Naive thymus-derived CD4-positive, alpha-beta T cell (primary cell): Measurements from ENCODE around the gene BAG2. TPM values are rescaled to one million over a fixed set of nuclear protein-coding genes. Genes with fewer than 3 reads are reported as not detected.

ENCODE experiments used
- ATAC-seq: fragments of 150-1000 bp; cut with Tn5 transposase; 2 replicates; pipeline ENCODE4 v1.10.0; 2021; ENCODE audit warnings: mild to moderate bottlenecking, moderate library complexity
- CTCF ChIA-PET: fragments of 350-600 bp; sonication (Branson Sonifier 250); formaldehyde crosslinking; loops from one replicate; lab custom pipeline; 2021; ENCODE audit warnings: antibody characterized with exemption; lab: Charles Lee
- POLR2A ChIA-PET: fragments of 350-600 bp; sonication (Branson Sonifier 250); formaldehyde crosslinking; loops from one replicate; lab custom pipeline; 2021; ENCODE audit warnings: antibody characterized with exemption, inconsistent platforms; lab: Charles Lee
- DNase-seq, 9 donors: peaks; one replicate each; pipeline versions ENCODE4 v3.0.0 to v3.0.0-alpha.2; 2020 to 2022; ENCODE audit warnings: mixed read lengths in 1 of 9
- H3K27ac ChIP-seq: one replicate; pipeline ENCODE4 v1.7.0; 2013; ENCODE audit warnings: mild to moderate bottlenecking, low read depth, low read length, moderate library complexity
- H3K27me3 ChIP-seq, 2 donors: one replicate each; pipeline ENCODE4 v1.7.0; 2013; ENCODE audit warnings: low read length in 2 of 2, mild to moderate bottlenecking in 2 of 2, moderate library complexity in 2 of 2; ENCODE audit not compliant: control insufficient read depth in 2 of 2, insufficient read depth in 2 of 2
- H3K36me3 ChIP-seq, 3 experiments: 1 replicate in 2 of 3; 2 replicates in 1 of 3; pipeline ENCODE4 v1.7.0; 2013; ENCODE audit warnings: low read length in 3 of 3, mild to moderate bottlenecking in 3 of 3, moderate library complexity in 1 of 3; ENCODE audit not compliant: insufficient read depth in 3 of 3, control insufficient read depth in 2 of 3
- H3K4me1 ChIP-seq, 2 donors: one replicate each; pipeline ENCODE4 v1.7.0; 2013; ENCODE audit warnings: low read length in 2 of 2, mild to moderate bottlenecking in 2 of 2, moderate library complexity in 1 of 2; ENCODE audit not compliant: control insufficient read depth in 2 of 2, insufficient read depth in 2 of 2
- H3K4me3 ChIP-seq: 2 replicates; pipeline ENCODE4 v1.7.0; 2013; ENCODE audit warnings: mild to moderate bottlenecking, low read length
- H3K9me3 ChIP-seq, 3 experiments: 1 replicate in 2 of 3; 2 replicates in 1 of 3; pipeline ENCODE4 v1.7.0; 2013; ENCODE audit warnings: low read length in 3 of 3; ENCODE audit not compliant: control insufficient read depth in 2 of 3
- H3K27ac Mint-ChIP-seq, 9 donors: one replicate each; pipeline ENCODE4 v1.8.0; 2020 to 2022; ENCODE audit warnings: mixed read lengths in 9 of 9, mild to moderate bottlenecking in 8 of 9, moderate library complexity in 5 of 9, inconsistent platforms in 2 of 9
- H3K27me3 Mint-ChIP-seq, 5 donors: one replicate each; pipeline ENCODE4 v1.8.0; 2021 to 2022; ENCODE audit warnings: mixed read lengths in 5 of 5, mild to moderate bottlenecking in 1 of 5
- H3K36me3 Mint-ChIP-seq, 5 donors: one replicate each; pipeline ENCODE4 v1.8.0; 2020 to 2022; ENCODE audit warnings: mixed read lengths in 5 of 5, mild to moderate bottlenecking in 3 of 5, inconsistent platforms in 1 of 5
- H3K4me1 Mint-ChIP-seq, 7 donors: one replicate each; pipeline ENCODE4 v1.8.0; 2020 to 2022; ENCODE audit warnings: mixed read lengths in 7 of 7, mild to moderate bottlenecking in 3 of 7, inconsistent platforms in 1 of 7
- H3K4me3 Mint-ChIP-seq, 10 donors: one replicate each; pipeline ENCODE4 v1.8.0; 2020 to 2022; ENCODE audit warnings: mild to moderate bottlenecking in 10 of 10, mixed read lengths in 10 of 10, moderate library complexity in 6 of 10, inconsistent platforms in 2 of 10
- H3K9me3 Mint-ChIP-seq, 11 donors: one replicate each; pipeline ENCODE4 v1.8.0; 2020 to 2022; ENCODE audit warnings: mixed read lengths in 11 of 11, mild to moderate bottlenecking in 4 of 11, inconsistent platforms in 1 of 11, moderate library complexity in 1 of 11
- intact Hi-C, 2 donors: fragments of 100-400 bp; cut with micrococcal nuclease; formaldehyde crosslinking; loops; one replicate each; pipeline ENCODE4 v1.15.1; 2023
- polyA plus RNA-seq, 2 donors: library from polyadenylated mRNA; unstranded; fragments of 300-500 nt; fragmentation: Illumina TruSeq; gene quantifications; one replicate each; pipeline ENCODE4 v1.2.3, GENCODE V29; 2021
- total RNA-seq, 6 experiments: library from RNA in 5 of 6; stranded (reverse) in 5 of 6; gene quantifications; 1 replicate in 5 of 6; 2 replicates in 1 of 6; pipeline ENCODE4 v1.2.3 and lab custom pipeline; 2021 to 2026

BAG2 gene
- total and polyA plus RNA-seq, 7 experiments from 2014 or later, result 3.7 to 8.1 (median 5.0) TPM

- Mint-ChIP-seq H3K9me3 (peaks cover 0 to 14% (median 6%) of the 10 kb centered on the region in 11 donors), H3K4me3 (peak overlapping the region in 4 of 10 donors; percentile 60 to 74 (median 68)), H3K27me3 (peaks cover 0 to 15% (median under 1%) of the 10 kb centered on the region in 5 donors), H3K36me3 (peaks cover 7 to 22% (median 11%) of the 10 kb centered on the region in 5 donors), H3K4me1 (peaks cover 15 to 39% (median 31%) of the 10 kb centered on the region in 7 donors), H3K27ac (peak overlapping the region in 4 of 9 donors; percentile 1 to 62 (median 41))
- intact Hi-C loops, result no loop called here
- no peak overlapping the region for H3K4me3 ChIP-seq
- ChIA-PET POLR2A (no interaction called here), CTCF (interaction anchor here (0.6 kb wide), 1 partner anchor 311 kb away, joined by 3 read pairs; no protein-coding TSS in a partner anchor)
- peaks cover 0 to 21% of the 10 kb centered on the region in 2 donors for H3K4me1 ChIP-seq
- ATAC-seq (no peak), DNase-seq (no peak)
- no peak overlapping the region for H3K27ac ChIP-seq
- no peaks in the 10 kb centered on the region for H3K27me3 ChIP-seq
- H3K9me3 ChIP-seq, result no peaks in the 10 kb centered on the region
- no peaks in the 10 kb centered on the region for H3K36me3 ChIP-seq
Measured at GRCh38 chr6:57215260-57215659, 43.1 kb downstream of the BAG2 start.

GRCh38 chr6:57216235-57217101 lies 44.3 kb downstream of the BAG2 start:
- Histone ChIP-seq H3K4me3 (no peak overlapping the region), H3K27me3 (no peaks in the 10 kb centered on the region), H3K36me3 (no peaks in the 10 kb centered on the region), H3K27ac (no peak overlapping the region), H3K9me3 (no peaks in the 10 kb centered on the region), H3K4me1 (peaks cover 0 to 21% of the 10 kb centered on the region in 2 donors)
- ChIA-PET POLR2A (no interaction called here), CTCF (no interaction called here)
- H3K36me3 Mint-ChIP-seq, result peaks cover 7 to 22% (median 11%) of the 10 kb centered on the region in 5 donors
- H3K4me1 Mint-ChIP-seq, result peaks cover 18 to 46% (median 38%) of the 10 kb centered on the region in 7 donors
- H3K27me3 Mint-ChIP-seq, result peaks cover 0 to 20% (median 4%) of the 10 kb centered on the region in 5 donors
- ATAC-seq (no peak), DNase-seq (no peak)
- intact Hi-C loops, result no loop called here
- peak overlapping the region in 1 of 10 donors; percentile 8 for H3K4me3 Mint-ChIP-seq
- H3K9me3 Mint-ChIP-seq, result peaks cover 0 to 14% (median 6%) of the 10 kb centered on the region in 11 donors
- H3K27ac Mint-ChIP-seq, result no peak overlapping the region

- ATAC-seq (no peak), DNase-seq (no peak)
- Histone ChIP-seq H3K27me3 (no peaks in the 10 kb centered on the region), H3K4me1 (peaks cover 0 to 21% of the 10 kb centered on the region in 2 donors), H3K27ac (no peak overlapping the region), H3K36me3 (peaks cover 0 to 3% (median 0%) of the 10 kb centered on the region in 3 experiments), H3K4me3 (no peak overlapping the region), H3K9me3 (no peaks in the 10 kb centered on the region)
- Mint-ChIP-seq H3K4me3 (no peak overlapping the region), H3K36me3 (peaks cover 8 to 23% (median 11%) of the 10 kb centered on the region in 5 donors), H3K27ac (peak overlapping the region in 1 of 9 donors; percentile 72), H3K9me3 (peaks cover 0 to 14% (median 6%) of the 10 kb centered on the region in 11 donors), H3K27me3 (peaks cover 0 to 20% (median 4%) of the 10 kb centered on the region in 5 donors), H3K4me1 (peaks cover 20 to 46% (median 34%) of the 10 kb centered on the region in 7 donors)
- intact Hi-C loops, result no loop called here
- CTCF ChIA-PET, result no interaction called here
- POLR2A ChIA-PET, result interaction anchor here (0.6 kb wide), 1 partner anchor 37 kb away, joined by 3 read pairs; no protein-coding TSS in a partner anchor
Measured at GRCh38 chr6:57217270-57217669, 45.1 kb downstream of the BAG2 start.

DNA sequence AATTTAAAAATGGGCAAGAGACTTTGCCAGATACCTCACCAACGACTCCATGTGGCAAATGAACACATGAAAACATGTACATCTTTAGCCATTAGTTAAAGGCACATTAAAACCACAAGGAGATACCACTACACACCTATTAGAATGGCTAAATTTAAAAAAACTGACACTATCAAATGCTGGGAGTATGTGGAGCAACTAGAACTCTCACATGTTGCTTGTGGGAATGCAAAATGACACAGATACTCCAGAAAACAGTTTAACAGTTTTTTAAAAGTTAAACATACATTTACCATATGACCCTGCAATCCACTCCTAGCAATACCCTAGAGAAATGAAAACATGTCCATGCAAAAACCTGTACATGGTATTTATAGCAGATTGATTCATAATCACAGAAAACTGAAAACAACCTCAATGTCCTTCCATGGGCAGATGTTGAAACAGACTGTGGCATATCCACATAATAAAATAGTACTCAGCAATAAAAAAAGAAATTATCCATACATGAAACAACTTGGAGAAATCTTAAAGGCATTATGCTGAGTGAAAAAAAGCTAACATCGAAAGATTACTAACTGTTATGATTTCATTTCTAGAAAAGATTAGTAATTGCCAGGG lies 48.1 kb downstream of the BAG2 start:
- H3K4me1 ChIP-seq, result peaks cover 0 to 2% of the 10 kb centered on the region in 2 donors
- intact Hi-C loops, result loop anchor here (2.0 to 5.0 kb wide), 3 partner anchors 17 to 378 kb away; no protein-coding TSS in a partner anchor
- peaks cover 2 to 34% (median 17%) of the 10 kb centered on the region in 7 donors for H3K4me1 Mint-ChIP-seq
- H3K27ac Mint-ChIP-seq, result peak overlapping the region in 1 of 9 donors; percentile 43
- peaks cover 0 to 7% (median 2%) of the 10 kb centered on the region in 11 donors for H3K9me3 Mint-ChIP-seq
- peaks cover 6 to 35% (median 13%) of the 10 kb centered on the region in 5 donors for H3K27me3 Mint-ChIP-seq
- H3K4me3 ChIP-seq, result no peak overlapping the region
- H3K9me3 ChIP-seq, result no peaks in the 10 kb centered on the region
- ChIA-PET CTCF (no interaction called here), POLR2A (no interaction called here)
- H3K36me3 ChIP-seq, result peaks cover 0 to 3% (median 0%) of the 10 kb centered on the region in 3 experiments
- H3K36me3 Mint-ChIP-seq, result peaks cover 3 to 12% (median 4%) of the 10 kb centered on the region in 5 donors
- H3K27me3 ChIP-seq, result no peaks in the 10 kb centered on the region
- DNase-seq (no peak), ATAC-seq (no peak)
- peak overlapping the region in 7 of 10 donors; percentile 30 to 98 (median 73) for H3K4me3 Mint-ChIP-seq
- H3K27ac ChIP-seq, result no peak overlapping the region

GRCh38 chr6:57221191-57221935 lies 49.2 kb downstream of the BAG2 start:
- peak overlapping the region; percentile 89 to 99 (median 95) for H3K4me3 Mint-ChIP-seq
- Histone ChIP-seq H3K36me3 (peaks cover 0 to 3% (median 0%) of the 10 kb centered on the region in 3 experiments), H3K27me3 (no peaks in the 10 kb centered on the region), H3K27ac (peak overlapping the region; percentile 68), H3K4me1 (no peaks in the 10 kb centered on the region), H3K9me3 (no peaks in the 10 kb centered on the region), H3K4me3 (peak overlapping the region; percentile 86)
- ChIA-PET CTCF (interaction anchor here (0.8 to 1.1 kb wide), 4 partner anchors 30 to 369 kb away, joined by 3 to 4 read pairs (median 3); no protein-coding TSS in a partner anchor), POLR2A (interaction anchor here (0.5 to 1.7 kb wide), 5 partner anchors 11 to 113 kb away, joined by 3 to 10 read pairs (median 3); partner anchors contain the start of gene BAG2)
- peaks cover 0 to 10% (median 3%) of the 10 kb centered on the region in 5 donors for H3K36me3 Mint-ChIP-seq
- DNase-seq (peak in 5 of 9 donors; percentile 15 to 67 (median 22)), ATAC-seq (peak; percentile 60)
- H3K27ac Mint-ChIP-seq, result peak overlapping the region in 8 of 9 donors; percentile 20 to 95 (median 72)
- H3K27me3 Mint-ChIP-seq, result peaks cover 6 to 40% (median 13%) of the 10 kb centered on the region in 5 donors
- intact Hi-C loops, result loop anchor here (2.0 to 5.0 kb wide), 3 partner anchors 19 to 379 kb away; no protein-coding TSS in a partner anchor
- H3K9me3 Mint-ChIP-seq, result no peaks in the 10 kb centered on the region
- H3K4me1 Mint-ChIP-seq, result peaks cover 0 to 30% (median 10%) of the 10 kb centered on the region in 7 donors
